Activated CD4-positive, alpha-beta T cell treated with anti-CD3 and anti-CD28 coated beads for 4 hours (primary cell): Measurements from ENCODE around the gene POLDIP3.
"Not testable (repeated sequence)": the region's sequence is repeated elsewhere in the genome, so short reads cannot be mapped to it uniquely, and the experiment has no call there.

ENCODE experiments used
- DNase-seq, 2 donors: peaks; one replicate each; pipeline ENCODE4 v3.0.0-alpha.2; 2020

Gene POLDIP3

GRCh38 chr22:42549331-42550060 is 65.2 kb downstream of the POLDIP3 start:
- DNase-seq, result no peak

- no peak for DNase-seq
These were observed 65.9 kb downstream of the POLDIP3 start for GRCh38 chr22:42548597-42549330.

GRCh38 chr22:42548126-42548525 is 66.6 kb downstream of the POLDIP3 start:
- DNase-seq, result not testable (repeated sequence)

- no peak for DNase-seq
These were observed 67.1 kb downstream of the POLDIP3 start for GRCh38 chr22:42547562-42547961.

- DNase-seq, result no peak
These were observed 70.0 kb downstream of the POLDIP3 start for GRCh38 chr22:42544686-42545085.

- not testable (repeated sequence) for DNase-seq
These were observed 75.4 kb downstream of the POLDIP3 start for GRCh38 chr22:42539236-42539771.

- DNase-seq, result not testable (repeated sequence)
These were observed 77.4 kb downstream of the POLDIP3 start for GRCh38 chr22:42537199-42537831.

GRCh38 chr22:42536634-42537033 is 78.0 kb downstream of the POLDIP3 start:
- not testable (repeated sequence) for DNase-seq

- DNase-seq, result no peak
These were observed 78.5 kb downstream of the POLDIP3 start for GRCh38 chr22:42536166-42536565.

GRCh38 chr22:42535082-42535731 is 79.5 kb downstream of the POLDIP3 start:
- DNase-seq, result not testable (repeated sequence)
